HG02642 (cell line): ENCODE results near the gene AKR7A3.
"Not testable (repeated sequence)": the region's sequence is repeated elsewhere in the genome, so short reads cannot be mapped to it uniquely, and the experiment has no call there.

Experiments
- ATAC-seq: cut with Tn5 transposase; IDR thresholded peaks from one replicate; pipeline ENCODE4 v1.9.1; 2021; ENCODE audit warnings: mild to moderate bottlenecking; ENCODE audit not compliant: unreplicated experiment, poor library complexity

The AKR7A3 gene

DNA sequence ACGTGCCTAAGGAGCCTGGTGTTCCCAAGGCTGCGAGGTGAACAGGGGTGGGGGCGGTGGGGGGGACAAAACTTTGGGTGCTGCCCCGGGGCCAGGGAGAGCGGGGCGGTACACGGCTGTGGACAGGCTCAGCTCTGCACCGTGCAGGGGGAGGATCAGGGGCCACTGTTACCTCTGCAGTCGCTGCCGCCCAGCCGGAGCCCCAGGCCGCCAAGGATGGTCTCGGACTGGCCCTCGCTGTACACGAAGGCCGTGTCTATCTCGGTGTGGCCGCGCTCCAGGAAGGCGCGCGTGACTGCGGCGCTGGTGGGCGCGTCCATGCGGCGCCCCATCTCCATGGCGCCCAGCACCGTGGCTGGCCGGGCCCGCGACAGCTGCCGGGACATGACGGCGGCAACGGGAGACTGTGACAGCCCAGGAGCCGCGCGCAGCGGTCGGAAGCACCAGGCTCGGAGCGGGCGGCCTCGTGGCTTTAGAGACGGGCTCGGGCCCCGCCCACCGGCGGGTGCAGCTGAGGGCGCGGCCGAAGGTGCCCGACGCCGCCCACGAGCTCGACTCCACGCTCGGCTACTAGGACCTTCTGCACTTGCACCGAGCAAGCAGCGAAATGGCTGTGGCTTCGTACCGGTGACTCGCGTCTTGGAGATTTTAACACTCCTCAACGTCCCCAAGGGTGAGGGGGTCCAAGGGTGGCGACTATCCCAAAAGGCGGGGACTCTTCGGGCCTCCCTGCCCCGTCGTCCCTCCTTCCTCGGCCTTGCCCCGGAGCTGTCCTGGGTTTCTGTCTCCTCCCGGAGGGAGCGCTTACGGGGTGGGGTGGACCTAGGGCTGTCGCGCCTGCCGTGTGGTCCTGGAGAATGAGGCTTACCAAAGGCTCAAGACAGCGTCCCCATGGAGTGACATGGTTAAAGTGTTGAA, at the start of gene AKR7A3:
TSS of gene AKR7A3 (minus strand) at position 447 of the 918 bp plus-strand sequence. CDS start at position 386, 61 bp downstream.
- not testable (repeated sequence) for ATAC-seq

DNA sequence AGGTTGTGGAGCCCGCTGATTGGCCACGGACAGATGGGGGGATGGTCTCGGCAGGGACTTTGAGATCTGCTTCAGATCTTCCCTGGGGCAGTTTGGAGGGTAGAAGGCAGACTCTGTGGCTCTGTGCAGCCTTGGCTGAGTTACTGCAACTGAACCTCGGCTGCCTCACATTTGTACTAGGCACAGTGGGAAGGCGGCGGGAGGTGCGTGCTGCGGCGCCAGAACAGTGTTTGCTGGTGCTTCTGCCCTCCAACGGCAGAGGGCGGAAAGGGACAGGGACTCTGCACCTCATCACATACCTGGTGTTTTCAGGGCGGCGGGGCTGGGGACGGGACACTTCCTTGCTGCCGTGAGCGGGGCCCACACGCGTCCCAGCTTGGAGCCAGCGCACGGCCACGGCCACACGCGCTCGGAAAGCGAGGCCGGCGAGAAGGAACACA, 49.8 kb upstream of the AKR7A3 start:
- ATAC-seq: no peak

DNA sequence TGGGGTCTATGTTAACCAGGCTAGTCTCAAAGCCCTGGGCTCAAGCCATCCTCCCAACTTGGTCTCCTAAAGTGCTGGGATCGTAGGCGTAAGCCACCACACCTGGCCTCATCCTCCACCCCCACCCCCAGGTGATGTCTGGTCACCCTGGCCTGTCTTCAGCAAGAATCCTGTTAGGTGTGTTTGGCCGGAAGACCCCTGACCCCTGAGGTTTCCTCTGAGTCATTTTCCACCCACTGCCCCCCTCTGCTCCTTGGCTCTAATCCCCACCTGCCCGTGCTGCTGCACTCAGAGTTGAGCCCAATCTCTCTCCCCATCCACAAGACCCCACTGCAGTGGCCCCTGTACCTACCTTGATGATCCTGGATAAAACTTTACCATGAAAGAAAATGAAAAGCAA, 48.7 kb upstream of the AKR7A3 start:
- ATAC-seq: no peak

DNA sequence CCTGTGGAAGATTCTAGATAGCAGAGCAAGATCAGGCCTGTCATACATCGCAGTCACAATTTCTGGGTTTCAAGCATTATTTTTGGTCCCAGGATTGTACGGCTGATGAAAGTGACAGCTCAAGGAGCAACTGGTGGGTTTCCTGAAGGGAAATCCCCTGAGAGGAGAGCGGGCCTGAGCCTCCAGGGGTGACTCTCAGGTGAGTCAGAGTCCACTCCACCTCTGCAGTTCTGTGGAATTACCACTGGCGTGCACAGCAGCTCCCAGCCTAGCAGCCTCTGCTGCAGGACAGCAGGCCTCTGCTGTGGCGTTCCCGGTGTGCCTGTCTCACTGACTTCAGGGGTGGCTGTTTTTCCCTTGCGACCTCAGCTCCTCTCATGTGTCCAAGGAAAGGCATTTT, 48.0 kb upstream of the AKR7A3 start:
- ATAC-seq: no peak

DNA sequence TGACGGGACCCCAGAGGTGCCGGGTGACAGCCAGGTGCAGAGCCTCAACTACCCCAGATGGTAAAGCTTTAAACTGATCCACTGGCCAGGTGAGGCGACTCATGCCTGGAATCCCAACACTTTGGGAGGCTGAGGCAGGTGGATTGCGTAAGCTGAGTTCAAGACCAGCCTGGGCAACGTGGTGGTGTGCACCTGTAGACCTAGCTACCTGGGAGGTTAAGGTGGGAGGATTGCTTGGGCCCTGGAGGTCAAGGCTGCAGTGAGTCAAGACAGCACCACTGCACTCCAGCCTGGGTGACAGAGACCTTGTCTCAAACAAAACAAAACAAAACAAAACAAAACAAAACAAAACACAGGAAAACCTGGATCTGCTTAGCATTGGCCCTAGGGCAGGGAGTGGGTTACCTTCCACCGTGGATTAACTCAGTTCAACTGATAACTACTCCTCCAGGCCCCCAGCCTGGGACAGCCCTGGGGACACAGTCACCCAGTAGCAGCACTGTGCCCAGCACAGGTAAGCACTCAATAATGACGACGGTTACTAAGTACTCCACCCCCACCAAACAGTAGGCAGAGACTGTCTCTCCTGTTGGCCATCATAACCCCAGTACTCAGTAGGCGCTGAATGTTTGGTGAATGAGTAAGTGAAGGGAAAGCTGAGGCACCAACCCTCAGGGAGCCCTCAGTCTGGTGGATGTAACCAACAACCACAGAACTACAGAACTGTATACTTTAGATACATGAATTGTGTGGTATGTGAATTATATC, 45.2 kb upstream of the AKR7A3 start:
- no peak for ATAC-seq

DNA sequence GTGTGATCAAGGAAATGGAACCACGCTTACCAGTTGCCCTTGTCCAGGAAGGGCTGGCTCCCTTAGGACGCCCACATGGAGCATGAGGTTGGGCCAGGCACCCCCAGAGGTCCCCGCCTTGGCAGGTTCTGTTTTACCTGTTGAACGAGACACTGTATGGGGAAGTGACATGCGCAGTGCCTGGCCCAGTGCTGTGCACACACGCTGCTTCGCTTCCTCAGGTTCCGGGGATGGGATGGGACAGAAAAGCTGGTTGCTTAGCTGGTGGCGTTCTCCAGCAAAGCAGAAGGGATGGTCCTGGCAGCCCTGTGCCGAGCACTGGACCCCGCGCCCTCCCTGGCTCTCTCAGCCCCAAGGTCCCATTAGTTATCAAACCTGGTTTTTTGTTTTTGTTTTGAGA, 44.3 kb upstream of the AKR7A3 start:
- ATAC-seq: no peak

DNA sequence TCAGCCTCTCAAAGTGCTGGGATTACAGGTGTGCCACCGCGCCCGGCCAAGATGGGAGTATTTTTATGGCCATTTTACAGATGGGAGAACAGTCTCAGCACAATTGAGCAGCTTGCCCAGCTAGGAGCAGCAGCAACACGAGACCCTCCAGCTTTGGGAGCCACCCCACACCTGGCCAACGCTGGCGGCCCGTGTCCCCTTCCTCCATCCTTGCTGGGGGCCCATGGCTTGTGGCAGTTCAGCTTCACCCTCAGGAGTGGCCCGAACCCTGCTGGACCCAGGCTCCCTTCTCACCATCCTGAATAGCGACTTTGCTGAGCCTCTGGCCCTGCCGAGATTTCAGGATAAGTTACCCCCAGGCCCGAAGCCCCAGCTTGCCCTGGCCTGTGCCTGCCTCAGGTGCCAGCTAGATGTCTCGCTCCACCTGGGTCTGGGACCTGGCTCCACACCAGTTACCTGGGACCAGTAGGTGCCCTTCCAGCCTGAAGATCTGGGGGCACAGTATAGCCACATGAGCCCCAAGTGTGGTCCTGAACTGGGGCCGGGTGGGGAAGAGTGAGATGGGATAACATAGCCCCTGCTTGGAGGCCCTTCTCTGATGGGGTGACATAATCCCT, 42.8 kb upstream of the AKR7A3 start:
- ATAC-seq: no peak

DNA sequence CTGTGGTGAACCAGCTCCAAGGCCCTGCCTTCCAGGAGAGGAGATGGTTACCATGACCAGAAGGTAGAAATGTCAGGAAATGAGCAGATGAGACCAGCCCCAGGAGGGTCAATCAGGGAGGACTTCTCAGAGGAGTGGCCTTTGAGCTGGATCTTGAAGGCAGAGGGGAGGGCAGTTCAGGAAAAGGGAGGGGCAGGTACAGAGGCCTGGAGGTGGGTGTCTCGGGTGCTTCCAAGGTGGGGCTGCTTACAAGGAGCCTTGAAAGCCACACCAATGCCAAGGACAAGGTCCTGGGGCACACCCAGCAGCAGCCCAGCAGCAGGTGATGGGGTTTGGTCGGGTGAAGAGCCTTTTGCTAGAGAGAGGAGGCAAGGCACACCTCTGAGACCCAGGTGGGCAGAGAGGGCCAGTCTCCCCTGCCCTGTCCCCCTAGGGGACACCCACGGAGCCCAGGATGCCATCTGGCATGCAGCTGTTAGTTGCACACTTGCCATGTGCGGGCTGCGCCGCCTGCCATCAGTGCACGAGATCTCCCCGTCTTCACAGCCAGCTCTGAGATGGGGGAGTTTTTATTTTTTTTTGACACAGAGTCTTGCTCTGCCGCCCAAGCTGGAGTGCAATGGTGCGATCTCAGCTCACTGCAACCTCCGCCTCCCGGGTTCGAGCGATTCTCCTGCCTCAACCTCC, 42.0 kb upstream of the AKR7A3 start:
- ATAC-seq: no peak

DNA sequence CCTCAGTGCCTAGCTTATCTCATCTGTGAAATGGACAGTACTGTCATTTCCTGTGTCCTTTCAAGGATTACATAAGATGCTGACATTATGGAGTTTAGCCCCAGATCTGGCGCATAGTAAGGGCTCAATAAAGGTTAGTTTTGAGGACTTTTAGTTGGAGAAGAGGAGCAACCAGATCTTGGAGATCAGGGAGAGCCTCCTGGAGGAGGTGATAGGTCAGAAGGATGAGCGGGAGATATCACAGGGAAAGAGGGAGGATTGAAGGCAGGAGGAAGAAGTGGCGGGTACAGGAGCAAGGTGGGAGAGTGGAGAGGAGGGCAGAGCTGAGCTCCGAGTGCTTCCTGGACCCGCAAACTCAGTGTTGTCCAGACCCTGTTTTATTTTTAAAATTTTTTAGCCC, 41.0 kb upstream of the AKR7A3 start:
- ATAC-seq: no peak

DNA sequence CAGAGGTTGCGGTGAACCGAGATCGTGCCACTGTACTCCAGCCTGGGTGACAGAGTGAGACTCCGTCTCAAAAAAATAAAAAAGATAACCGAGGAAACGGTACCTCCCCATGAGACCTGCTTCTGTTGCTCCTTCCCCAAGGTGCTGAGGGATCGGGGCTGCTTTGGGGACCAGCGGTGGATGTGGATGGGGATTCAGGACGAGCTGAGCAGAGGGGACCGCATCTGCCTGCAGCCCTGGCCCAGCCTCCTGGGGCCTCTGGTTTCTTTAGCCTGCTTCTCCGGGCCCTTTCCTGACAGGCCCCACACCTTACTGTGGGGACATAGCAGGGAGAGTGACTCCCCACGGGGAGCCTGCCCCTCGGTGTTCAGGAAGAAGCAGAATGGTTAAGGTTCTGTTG, 40.6 kb upstream of the AKR7A3 start:
- no peak for ATAC-seq

DNA sequence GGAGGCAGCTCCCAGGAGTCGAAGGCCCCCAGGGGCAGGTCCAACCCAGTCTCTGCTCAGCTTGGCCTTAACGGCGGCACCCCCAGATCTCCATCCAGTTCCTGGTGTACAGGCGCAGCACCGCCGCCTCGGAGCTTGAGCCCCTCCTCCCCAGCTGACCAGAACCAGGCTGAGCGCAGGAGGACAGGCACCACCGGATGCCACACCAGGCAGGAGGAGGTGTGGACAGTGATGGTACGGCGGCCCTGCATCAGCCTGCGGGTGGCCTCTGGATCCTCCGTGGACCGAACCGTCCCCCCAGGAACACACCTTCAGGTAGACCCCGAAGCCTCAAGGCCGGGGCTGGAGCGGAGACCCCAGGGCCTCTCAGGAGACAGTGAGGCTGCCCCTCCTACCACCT, 39.9 kb upstream of the AKR7A3 start:
- no peak for ATAC-seq

DNA sequence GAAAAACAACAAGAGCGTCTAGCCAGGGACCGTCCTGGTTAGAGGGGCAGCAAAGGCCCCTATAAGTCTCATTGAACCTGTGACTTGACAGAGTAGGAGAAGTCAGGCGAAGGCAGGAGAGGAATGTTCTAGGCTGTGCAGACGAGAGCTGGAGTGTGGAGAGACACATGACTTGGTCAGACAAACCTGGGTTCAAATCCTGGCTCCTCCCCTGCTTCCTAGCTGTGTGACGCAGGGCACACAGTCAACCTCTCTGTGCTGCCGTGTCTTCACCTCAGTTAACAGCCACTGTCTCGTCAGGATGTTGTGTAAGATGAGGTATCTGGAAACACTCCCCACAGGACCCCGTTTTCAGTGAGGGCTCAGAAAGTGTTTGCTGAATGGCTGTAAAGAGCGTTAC, 39.2 kb upstream of the AKR7A3 start:
- ATAC-seq: no peak

DNA sequence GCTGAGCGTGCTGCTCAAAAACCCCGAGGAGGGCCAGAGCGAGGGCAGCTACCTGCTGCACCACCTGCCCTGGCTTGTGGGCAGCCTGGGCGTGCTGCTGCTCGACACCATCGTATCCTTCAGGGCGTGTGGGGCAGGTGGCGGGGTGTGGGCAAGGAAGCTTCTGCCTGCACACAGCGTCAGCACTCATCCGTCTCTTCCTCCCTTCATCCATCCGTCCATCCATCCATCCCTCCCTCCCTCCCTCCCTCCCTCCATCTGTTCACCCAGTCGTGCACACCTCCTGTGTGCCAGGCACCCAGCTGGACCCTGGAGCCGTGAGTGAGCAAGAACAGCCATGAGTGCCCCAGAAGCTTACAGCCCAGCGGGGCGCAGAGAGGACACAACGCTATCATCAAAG, 38.7 kb upstream of the AKR7A3 start:
- ATAC-seq: no peak

DNA sequence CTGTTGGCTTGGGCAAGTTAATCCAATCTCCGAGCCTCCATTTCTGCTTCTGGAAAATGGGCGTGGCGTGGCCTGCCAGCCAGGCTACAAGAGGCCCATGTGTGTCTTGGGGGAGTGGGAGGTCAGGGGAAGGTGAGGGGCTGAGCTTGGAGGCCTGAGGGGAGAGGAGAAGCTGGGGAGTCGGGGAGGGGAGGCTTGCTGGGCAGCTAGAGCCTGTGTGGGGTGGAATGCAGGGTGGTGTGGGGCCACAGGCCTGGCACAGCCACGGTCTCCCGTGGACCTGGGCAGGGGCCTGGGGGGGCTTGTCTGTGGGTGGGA, 38.1 kb upstream of the AKR7A3 start:
- ATAC-seq: no peak

DNA sequence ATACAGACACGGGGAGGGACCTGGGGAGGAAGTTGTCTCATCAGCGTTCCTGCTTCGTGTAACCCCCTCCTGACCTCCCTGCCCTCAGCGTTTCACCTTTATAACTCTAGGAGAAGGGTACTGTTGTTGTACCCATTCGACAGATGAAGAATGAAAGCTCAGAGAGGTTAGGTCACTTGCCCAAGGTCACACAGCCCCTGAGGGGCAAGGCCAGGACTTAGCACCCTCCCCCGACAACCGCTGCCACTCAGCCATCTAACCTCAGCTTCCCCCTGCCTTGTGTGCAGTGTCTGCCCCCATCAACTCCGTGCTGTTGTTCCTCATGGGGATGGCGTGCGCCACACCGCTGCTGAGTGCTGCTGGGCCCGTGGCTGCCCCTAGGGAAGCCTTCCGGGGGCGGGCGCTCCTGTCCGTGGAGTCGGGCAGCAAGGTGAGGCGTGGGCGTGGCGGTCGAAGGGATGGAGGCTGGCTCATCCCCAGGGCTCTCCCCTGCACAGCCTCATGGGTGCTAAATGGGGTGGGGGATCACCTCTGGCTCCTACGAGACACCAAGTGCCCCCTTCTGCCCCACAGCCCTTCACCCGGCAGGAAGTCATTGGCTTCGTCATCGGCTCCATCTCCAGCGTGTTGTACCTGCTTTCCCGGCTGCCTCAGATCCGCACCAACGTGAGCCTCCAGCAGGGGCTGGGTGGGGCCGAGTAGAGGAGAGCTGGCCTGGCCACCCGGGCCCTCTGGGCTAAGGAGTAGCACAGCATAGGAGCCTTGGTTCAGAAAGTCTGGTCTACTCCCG, 37.6 kb upstream of the AKR7A3 start:
- no peak for ATAC-seq

DNA sequence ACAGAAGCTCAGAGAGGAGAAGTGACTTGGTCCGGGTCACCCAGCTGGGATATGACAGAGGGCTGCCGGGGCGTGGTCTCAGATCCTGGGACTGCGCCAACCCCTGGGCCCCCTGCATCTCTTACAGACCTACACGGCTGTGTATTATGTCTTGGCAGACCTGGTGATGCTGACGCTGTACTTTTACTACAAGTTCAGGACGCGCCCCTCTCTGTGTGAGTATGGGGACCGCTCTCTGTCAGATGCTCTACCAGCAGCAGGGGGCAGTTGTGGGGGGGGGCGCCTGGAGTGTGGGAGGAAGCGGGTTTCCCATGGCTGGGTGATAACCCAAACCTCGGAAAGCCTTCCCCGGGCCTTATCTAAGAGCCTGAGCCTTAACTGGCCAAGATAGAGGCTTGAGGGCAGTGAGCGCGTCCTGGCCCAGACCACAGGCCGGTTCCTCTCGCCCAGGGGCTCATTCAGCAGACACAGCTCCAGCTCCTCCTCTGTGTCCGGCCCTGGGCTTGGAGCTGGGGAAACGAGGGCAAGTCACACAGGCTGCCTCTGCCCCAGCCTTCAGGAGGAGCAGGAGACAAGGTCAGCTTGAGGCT, 36.9 kb upstream of the AKR7A3 start:
- no peak for ATAC-seq

DNA sequence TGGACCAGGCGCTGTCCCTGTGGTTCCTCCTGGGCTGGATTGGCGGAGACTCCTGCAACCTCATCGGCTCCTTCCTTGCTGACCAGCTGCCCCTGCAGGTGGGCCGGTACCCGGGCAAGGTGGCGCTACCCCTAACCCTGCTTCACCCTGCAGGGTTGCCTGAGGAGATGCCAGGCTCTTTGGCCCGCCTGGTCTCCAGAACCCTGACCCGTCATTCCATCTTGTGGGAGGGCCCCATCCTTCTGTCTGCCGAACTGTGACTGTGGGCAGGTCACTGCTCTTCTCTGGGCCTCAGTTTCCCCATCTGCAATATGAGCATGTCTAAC, 36.1 kb upstream of the AKR7A3 start:
- ATAC-seq: no peak

DNA sequence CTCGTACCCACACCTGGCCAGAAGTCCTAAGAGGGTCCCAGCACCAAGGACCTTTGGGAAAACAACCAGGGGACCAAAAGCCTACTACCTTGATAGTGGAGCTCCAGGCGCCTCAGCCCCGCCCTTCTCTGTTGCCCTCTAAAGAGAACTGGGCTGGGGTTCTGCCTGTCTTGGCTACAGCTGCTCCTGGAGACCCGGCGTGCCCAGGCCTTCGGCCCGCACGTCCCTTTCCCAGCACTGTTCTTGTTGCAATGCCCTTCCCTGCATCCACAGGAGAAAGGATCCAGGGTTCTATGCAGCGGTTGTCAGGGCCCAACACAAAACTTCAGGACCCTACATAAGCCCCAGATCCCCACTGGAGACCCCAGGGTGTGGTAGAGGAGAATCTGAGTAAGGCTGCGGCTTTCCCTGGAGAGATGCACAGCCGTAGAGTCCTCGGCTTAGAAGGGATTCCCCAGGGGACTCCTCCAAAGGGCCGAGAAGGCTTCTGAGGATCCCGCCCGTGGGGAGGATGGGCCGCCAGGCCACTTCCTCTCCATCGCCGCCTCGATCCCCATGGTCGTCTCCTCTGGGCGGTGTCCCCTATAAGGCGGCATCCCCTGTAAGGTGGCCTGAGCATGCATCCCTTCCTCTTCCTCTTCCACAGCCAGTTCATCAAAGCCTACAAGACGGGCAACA, 35.6 kb upstream of the AKR7A3 start:
- no peak for ATAC-seq

DNA sequence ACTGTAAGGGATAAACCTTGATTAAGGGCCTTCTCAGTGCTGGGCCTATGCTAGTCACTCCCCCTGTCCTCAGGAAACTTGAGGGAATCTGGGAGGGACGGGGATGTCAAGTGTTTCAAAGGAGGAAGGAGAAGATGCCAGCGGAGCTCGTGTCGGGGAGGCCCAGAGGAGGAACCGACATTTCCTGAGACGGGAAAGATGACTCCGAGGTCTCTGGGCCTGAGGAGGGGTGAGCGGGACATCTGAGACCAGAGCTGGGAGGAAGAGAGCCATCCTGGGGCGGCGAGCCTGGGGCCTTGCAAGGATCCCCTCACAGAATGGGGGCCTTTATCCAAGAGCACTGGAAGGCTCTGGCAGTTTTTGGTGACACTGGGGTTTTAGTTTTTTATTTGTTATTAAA, 33.9 kb upstream of the AKR7A3 start:
- ATAC-seq: no peak
